HUDEP-2 (cell line): ENCODE results near the gene TMEM141.
"Not testable (repeated sequence)": the region's sequence is repeated elsewhere in the genome, so short reads cannot be mapped to it uniquely, and the experiment has no call there.

Source experiments
- DNase-seq, 76 experiments: peaks; one replicate each; lab custom pipeline; 2025; ENCODE audit not compliant: unreplicated experiment in 76 of 76; lab: John Stamatoyannopoulos, UW

Gene TMEM141

DNA sequence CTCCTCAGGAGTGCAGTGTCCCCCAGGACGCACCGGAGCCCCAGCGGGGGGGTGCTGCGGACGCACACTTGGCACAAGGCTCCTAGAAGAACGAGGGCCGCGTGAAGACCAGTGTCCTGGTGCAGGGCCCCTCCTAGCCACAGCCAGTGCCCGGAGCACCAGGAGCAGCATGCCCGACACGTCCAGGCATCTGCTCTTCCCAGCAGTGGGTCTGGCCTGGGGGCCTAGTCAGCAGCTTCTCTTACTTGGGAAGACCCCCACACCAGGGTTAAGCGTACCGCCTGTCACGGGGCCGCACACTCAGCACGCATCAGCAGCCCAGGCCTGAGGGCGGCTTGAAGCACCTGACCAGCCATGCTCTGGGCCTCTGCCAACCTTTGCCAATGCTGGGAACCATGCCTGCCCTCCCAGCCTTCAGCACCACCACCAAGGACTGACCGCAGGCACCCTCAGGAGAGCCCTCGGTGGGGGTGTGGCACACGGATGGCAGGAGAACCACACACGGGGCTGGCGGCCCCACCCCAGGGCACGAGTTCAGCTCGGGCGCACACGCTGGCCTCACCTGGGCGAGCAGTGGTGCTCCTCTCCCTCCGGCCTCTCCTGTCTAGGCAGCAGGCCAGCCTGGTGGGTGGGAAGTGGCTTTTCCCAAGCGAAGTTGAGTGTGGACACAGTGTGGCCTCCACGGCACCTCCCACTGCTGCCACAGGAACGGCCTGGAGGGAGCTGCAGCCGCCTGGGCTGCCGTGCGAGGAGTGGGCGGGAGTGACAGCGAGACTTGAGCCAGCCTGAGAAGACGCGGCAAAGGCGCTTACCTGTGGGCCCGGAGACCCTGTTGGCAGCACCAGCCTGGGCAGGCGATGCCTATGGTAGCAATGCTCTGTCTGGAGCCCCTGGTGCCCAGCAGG, 39.1 kb downstream of the TMEM141 start:
- DNase-seq: no peak

- no peak for DNase-seq
Observed at GRCh38 chr9:136831002-136831719, 40.0 kb downstream of the TMEM141 start.

DNA sequence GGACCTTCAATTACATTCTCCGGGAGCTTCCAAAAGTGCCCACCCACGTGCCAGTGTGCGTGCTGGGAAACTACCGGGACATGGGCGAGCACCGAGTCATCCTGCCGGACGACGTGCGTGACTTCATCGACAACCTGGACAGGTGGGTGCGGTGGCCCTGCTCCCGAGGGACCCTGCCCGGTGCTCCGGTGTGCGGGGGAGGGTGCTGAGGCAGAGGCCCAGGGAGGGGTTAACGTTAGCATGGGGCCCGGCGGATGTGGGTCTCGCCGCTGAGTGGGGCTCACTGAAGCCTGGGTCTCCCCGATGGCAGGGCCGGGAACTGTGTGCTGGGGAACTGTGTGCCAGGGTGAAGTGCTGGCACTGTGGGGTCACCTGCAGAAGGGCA, 40.6 kb downstream of the TMEM141 start:
- DNase-seq: no peak

- no peak for DNase-seq
Observed at GRCh38 chr9:136832581-136832980, 41.4 kb downstream of the TMEM141 start.

DNA sequence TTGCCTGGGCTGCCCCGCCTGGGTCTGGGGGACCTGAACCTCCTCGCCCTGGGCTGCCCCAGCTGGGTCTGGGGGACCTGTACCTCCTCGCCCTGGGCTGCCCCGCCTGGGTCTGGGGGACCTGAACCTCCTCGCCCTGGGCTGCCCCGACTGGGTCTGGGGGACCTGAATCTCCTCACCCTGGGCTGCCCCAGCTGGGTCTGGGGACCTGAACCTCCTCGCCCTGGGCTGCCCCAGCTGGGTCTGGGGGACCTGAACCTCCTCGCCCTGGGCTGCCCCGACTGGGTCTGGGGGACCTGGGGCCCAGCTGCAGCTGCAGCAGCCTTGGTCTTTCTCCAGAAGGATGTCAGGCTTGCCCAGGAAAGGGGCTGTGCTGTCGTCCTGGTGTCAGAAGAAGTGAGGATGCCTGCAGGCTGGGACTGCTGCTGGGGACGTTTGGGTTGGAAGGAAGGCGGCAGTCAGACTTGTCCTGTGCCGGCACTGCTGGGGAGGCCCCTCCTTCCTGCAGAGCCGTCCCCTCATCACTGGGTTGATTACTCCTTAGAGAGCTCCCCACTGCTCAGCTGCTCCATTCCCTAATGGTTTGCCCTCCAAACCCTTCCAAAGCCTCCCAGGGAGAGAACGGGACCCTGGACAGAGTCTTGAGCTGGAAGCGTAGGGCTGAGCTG, 42.4 kb downstream of the TMEM141 start:
- not testable (repeated sequence) for DNase-seq

DNA sequence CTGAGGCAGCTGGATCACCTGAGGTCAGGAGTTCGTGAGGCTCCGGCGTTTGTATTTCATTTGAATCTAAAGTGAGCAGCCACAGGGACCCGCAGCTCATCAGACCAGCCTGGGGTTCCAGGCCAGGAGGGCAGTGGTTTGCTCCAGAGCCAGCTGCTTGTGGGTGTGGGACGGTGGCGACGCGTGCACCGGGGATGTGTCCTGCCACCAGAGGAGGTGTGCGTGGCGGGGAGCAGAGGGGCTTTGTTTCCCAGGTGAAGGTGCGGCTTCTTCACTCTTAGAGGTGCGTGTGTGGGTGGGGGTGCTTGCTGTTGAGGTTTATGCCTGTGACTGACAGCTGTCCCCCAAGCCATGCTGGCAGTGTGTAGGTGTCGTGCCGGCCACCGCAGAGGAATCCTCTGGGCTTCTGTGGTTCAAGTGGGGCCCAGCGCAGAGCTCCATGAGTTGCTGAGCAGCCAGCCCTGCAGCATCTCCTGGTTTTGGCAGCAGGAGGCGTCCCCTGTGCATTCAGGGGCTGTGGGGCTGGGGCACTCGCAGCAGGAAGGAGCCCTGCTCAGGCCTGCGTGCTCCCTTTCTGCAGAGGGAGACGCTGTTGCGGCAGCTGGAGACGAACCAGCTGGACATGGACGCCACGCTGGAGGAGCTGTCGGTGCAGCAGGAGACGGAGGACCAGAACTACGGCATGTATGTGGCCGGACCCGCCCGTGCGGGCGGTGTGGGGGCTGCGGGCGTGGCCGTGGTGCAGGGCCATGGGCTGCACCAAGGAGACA, 44.2 kb downstream of the TMEM141 start:
- no peak for DNase-seq

DNA sequence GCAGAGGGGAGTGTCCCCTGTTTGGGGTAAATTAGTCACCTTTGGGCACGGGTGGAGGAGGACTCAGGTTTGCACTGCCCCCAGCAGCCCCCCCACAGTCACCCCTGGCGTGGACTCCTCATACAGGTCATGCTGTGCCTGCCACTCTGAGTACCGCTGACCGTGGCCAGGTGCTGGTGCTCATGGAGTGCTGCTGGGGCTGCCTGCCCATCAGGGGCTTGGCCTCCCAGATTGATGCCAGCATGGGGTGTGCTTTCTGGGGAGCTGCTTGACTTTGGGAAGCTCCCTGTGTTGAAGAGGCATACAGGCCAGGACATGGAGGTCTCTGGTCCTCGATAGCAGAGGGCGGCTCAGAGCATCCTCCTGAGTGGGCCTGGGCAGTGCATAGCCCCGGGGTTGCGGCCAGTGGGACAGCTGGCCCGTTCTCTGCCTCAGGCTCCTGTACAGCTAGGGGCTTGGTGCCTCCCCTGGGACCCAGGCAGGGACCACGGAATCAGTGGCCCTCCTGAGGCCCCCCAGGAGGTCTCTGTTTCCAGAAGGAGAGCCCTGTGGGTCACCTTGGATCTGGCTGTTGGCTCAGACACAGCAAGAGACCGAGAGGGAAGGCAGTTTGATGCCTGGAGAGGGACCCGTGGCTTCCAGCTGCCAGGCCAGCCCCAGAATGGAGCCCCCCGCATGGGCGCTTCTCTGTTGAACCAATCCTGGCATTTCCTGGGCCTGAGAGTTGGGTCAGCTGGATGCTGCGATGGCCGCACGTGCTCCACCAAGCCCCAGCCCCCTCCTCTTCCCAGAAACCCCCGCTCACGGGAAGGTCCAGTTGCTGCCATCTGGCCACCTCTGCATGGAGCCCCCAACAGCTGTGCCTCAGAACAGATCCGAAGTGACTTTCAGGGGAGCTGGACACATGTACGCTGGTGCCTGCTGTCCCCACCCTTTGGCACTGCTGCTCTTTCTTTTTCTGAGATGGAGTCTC, 45.1 kb downstream of the TMEM141 start:
- DNase-seq: no peak

- DNase-seq: no peak
Observed at GRCh38 chr9:136837146-136837855, 46.2 kb downstream of the TMEM141 start.

GRCh38 chr9:136837856-136838277, 46.7 kb downstream of the TMEM141 start:
- DNase-seq: not testable (repeated sequence)

- peak in 3 of 76 experiments; percentile 11 to 25 (median 20) for DNase-seq
Observed at GRCh38 chr9:136838314-136839228, 47.4 kb downstream of the TMEM141 start.

- DNase-seq: no peak
Observed at GRCh38 chr9:136839229-136840139, 48.3 kb downstream of the TMEM141 start.

GRCh38 chr9:136840140-136840876, 49.2 kb downstream of the TMEM141 start:
- peak in 6 of 76 experiments; percentile 14 to 37 (median 26) for DNase-seq

DNA sequence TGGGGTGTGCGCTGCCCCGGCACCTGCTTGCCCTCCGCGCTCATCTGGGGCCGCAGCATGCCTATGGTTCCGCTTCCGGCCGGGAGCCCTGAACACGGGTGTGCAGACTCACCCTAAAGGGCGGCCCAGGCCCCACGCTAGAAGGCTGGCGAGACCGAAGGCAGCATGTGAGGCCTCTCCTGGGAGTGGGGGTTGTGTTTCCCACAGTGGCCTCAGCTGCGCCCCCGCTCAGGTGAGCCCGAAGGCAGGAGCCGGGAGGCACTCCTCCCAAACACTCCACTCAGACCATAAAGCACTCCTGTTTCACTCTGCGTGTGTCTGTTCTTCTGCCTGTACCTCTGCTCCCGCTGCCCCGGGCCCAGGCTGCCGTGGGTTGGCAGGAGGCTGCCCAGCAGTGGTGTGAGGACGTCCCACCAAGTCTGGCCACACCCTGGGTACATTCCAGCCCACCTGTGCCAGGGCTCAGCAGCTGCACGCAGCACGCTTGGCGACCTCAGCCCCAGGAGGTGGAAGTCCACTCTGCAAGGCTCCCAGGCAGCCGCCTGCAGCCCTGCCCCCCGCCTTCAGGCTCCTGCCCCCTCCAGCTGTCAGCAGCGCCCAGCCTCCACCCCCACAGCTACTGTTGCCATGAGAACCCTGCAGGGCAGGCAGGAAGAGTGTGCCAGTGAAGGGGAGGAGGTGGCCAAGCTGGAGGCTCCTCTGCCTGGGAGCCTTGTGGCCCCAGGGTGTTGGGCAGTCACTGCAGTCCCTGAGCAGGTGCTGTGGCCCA, 49.9 kb downstream of the TMEM141 start:
- peak in 63 of 76 experiments; percentile 9 to 86 (median 54) for DNase-seq

GRCh38 chr9:136841646-136842379, 50.7 kb downstream of the TMEM141 start:
- peak in 1 of 76 experiments; percentile 32 for DNase-seq
